ENCODE data around the gene LUC7L2.

DNA sequence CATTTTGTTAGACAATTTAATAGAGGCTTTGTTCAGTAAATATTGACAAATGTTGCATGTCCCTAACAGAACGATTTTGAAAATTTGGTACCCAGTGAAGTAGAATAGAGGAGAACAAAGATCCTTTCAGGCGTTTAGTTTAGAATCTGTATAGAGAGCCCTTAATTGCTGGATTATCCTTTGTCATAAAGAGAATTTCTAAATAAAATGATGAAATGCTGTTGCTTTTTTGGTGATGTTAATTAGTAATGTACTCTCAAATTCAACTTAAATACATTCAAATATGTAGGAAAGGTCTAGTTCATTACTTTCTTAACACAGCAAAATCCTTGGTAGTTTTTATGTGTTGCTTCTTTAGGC is 1.2 kb downstream of the LUC7L2 start:
- no peak for TF ChIP-seq CTCF (IDR thresholded peaks at IDR 0.05)
- no peak for TF ChIP-seq FOXK1 (CRISPR knock-in tag; IDR thresholded peaks at IDR 0.05)
- TF ChIP-seq NFATC4 (CRISPR knock-in tag; IDR thresholded peaks at IDR 0.05): no peak
- no peak for TF ChIP-seq ZNF532 (CRISPR knock-in tag; IDR thresholded peaks at IDR 0.05; ENCODE audit: borderline replicate concordance)
- no peak for TF ChIP-seq ETV6 (CRISPR knock-in tag; IDR thresholded peaks at IDR 0.05)
- no peak for TF ChIP-seq TEAD4 (CRISPR knock-in tag; IDR thresholded peaks at IDR 0.05)
- no peak for TF ChIP-seq MAX (CRISPR knock-in tag; IDR thresholded peaks at IDR 0.05)
- no peak for TF ChIP-seq TEAD1 (CRISPR knock-in tag; IDR thresholded peaks at IDR 0.05)
- no peak for TF ChIP-seq SP1 (CRISPR knock-in tag; conservative IDR thresholded peaks at IDR 0.05)
